Loucy (cell line): ENCODE data around the gene CIAPIN1.

Source experiments
- EZH2phosphoT487 ChIP-seq: fragments of 200-600 bp; IDR thresholded peaks from 2 replicates; pipeline ENCODE4 v1.6.1; 2018; ENCODE audit warnings: antibody characterized with exemption, mild to moderate bottlenecking, moderate library complexity, borderline replicate concordance
- TF ChIP-seq, protein P1 (sequence below): fragments of 200-600 bp; sonication (generic); conservative IDR thresholded peaks from 2 replicates; pipeline ENCODE4 v1.5.1; 2014; ENCODE audit warnings: mild to moderate bottlenecking, antibody characterized with exemption, low read length

DNA sequence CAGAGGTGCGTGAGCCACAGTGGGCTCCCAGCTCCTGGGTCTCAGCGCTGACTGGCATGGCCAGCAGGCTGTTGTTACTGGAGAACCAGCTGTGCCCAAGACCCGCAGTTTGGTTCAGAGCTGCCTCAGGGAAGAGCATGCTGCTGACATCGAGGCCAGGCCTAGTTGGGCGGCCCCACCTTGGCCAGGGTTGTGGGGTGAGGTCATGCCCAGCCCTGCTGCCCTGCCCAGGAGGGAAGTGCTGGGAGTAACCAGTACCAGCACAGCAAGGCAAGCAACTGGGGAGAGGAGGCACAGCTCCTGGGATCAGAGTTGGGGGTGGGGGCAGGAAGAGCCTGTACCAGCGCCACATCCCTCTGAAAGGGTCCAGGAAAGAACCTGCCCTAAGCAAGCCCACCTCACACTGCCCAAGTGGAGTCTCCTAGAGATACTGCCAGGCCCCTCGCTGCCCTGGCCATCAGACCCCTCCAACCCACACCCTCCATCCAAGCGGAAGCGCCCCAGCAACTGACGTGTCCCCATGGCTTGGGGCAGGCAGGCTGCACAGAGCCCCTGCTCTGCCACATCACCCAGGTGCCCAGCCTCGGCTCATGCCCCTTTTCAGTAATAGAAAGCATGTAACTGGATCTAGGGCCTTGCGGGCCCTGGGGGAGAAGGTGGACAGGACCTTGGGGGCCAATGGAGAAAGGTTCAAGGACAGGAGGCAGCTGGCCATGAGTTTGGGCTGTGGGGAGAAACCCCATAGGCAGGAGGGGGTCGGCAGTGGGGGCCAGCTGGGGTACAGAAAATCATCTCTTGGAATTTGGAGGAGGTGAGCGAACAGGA lies 38.1 kb upstream of the CIAPIN1 start:
- TF ChIP-seq, protein P1, sequence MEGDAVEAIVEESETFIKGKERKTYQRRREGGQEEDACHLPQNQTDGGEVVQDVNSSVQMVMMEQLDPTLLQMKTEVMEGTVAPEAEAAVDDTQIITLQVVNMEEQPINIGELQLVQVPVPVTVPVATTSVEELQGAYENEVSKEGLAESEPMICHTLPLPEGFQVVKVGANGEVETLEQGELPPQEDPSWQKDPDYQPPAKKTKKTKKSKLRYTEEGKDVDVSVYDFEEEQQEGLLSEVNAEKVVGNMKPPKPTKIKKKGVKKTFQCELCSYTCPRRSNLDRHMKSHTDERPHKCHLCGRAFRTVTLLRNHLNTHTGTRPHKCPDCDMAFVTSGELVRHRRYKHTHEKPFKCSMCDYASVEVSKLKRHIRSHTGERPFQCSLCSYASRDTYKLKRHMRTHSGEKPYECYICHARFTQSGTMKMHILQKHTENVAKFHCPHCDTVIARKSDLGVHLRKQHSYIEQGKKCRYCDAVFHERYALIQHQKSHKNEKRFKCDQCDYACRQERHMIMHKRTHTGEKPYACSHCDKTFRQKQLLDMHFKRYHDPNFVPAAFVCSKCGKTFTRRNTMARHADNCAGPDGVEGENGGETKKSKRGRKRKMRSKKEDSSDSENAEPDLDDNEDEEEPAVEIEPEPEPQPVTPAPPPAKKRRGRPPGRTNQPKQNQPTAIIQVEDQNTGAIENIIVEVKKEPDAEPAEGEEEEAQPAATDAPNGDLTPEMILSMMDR: no peak
- TF ChIP-seq EZH2phosphoT487: no peak
